Left hindlimb (tissue), 1 donor: ENCODE measurements around the gene PRPF6.
A peak's percentile ranks its signal among the peaks of the same experiment; 100 is the strongest.

Experiments
- DNase-seq: peaks from one replicate; pipeline ENCODE4 v3.0.0-alpha.2; 2018

Gene PRPF6

GRCh38 chr20:63980806-63981728, at the start of gene PRPF6:
Gene PRPF6, plus strand, starts transcription at chr20:63981132. Its CDS starts 114 bp downstream, at chr20:63981246.
- peak; percentile 95 for DNase-seq

GRCh38 chr20:63931735-63932134, 49.2 kb upstream of the PRPF6 start:
- no peak for DNase-seq

- no peak for DNase-seq
Measured at GRCh38 chr20:63932606-63933160, 48.2 kb upstream of the PRPF6 start.

- no peak for DNase-seq
Measured at GRCh38 chr20:63933646-63934045, 47.3 kb upstream of the PRPF6 start.

GRCh38 chr20:63934271-63935068, 46.5 kb upstream of the PRPF6 start:
- no peak for DNase-seq

- DNase-seq, result no peak
Measured at GRCh38 chr20:63935447-63935846, 45.5 kb upstream of the PRPF6 start.

- no peak for DNase-seq
Measured at GRCh38 chr20:63937596-63937995, 43.3 kb upstream of the PRPF6 start.

GRCh38 chr20:63939061-63939935, 41.6 kb upstream of the PRPF6 start:
- no peak for DNase-seq

GRCh38 chr20:63940071-63940471, 40.9 kb upstream of the PRPF6 start:
- no peak for DNase-seq

GRCh38 chr20:63940472-63941266, 40.3 kb upstream of the PRPF6 start:
- no peak for DNase-seq

- no peak for DNase-seq
Measured at GRCh38 chr20:63941282-63942081, 39.5 kb upstream of the PRPF6 start.

- DNase-seq, result no peak
Measured at GRCh38 chr20:63942250-63942951, 38.5 kb upstream of the PRPF6 start.

- no peak for DNase-seq
Measured at GRCh38 chr20:63942969-63943807, 37.7 kb upstream of the PRPF6 start.

- DNase-seq, result no peak
Measured at GRCh38 chr20:63943808-63944077, 37.2 kb upstream of the PRPF6 start.

- no peak for DNase-seq
Measured at GRCh38 chr20:63944078-63944941, 36.6 kb upstream of the PRPF6 start.

GRCh38 chr20:63945031-63945658, 35.8 kb upstream of the PRPF6 start:
- DNase-seq, result no peak
